SK-N-SH treated with all-trans-retinoic acid at 6 μM for 48 hours (cell line): ENCODE results near the gene MUC2.

Experiments
- ATAC-seq: fragments of 200-7000 bp; cut with Tn5 transposase; 3 replicates; pipeline ENCODE4 v1.9.1; 2020; ENCODE audit warnings: mild to moderate bottlenecking, moderate library complexity
- BACH2 ChIP-seq: fragments of 250-450 bp; sonication (Bioruptor Pico); IDR thresholded peaks from 2 replicates; pipeline ENCODE4 v1.9.0; 2021; ENCODE audit warnings: mild to moderate bottlenecking, borderline replicate concordance
- CSDC2 ChIP-seq: fragments of 250-450 bp; sonication (Bioruptor Pico); IDR thresholded peaks from 2 replicates; pipeline ENCODE4 v1.5.0; 2020; ENCODE audit warnings: mild to moderate bottlenecking, moderate library complexity
- ESRRG ChIP-seq: fragments of 250-450 bp; sonication (Bioruptor Pico); IDR thresholded peaks from 2 replicates; pipeline ENCODE4 v1.6.1; 2021; ENCODE audit warnings: mild to moderate bottlenecking
- GLIS3 ChIP-seq: fragments of 250-450 bp; sonication (Bioruptor Pico); IDR thresholded peaks from 2 replicates; pipeline ENCODE4 v1.5.0; 2020; ENCODE audit warnings: mild to moderate bottlenecking, moderate library complexity
- OSR1 ChIP-seq: fragments of 250-450 bp; sonication (Bioruptor Pico); IDR thresholded peaks from 2 replicates; pipeline ENCODE4 v1.8.0; 2022; ENCODE audit warnings: moderate library complexity, mild to moderate bottlenecking, inconsistent platforms
- PPARA ChIP-seq: fragments of 250-450 bp; sonication (Bioruptor Pico); IDR thresholded peaks from 2 replicates; pipeline ENCODE4 v1.5.0; 2020; ENCODE audit warnings: mild to moderate bottlenecking, borderline replicate concordance
- RARB ChIP-seq: fragments of 250-450 bp; sonication (Bioruptor Pico); IDR thresholded peaks from 2 replicates; pipeline ENCODE4 v1.8.0; 2021; ENCODE audit warnings: mild to moderate bottlenecking, moderate library complexity
- SNAI2 ChIP-seq: fragments of 250-450 bp; sonication (Bioruptor Pico); IDR thresholded peaks from 2 replicates; pipeline ENCODE4 v1.5.0; 2020; ENCODE audit warnings: mild to moderate bottlenecking, moderate library complexity
- TCF4 ChIP-seq: fragments of 250-450 bp; sonication (Bioruptor Pico); IDR thresholded peaks from 2 replicates; pipeline ENCODE4 v1.8.0; 2021; ENCODE audit warnings: mild to moderate bottlenecking, moderate library complexity, borderline replicate concordance
- TOX ChIP-seq: fragments of 250-450 bp; sonication (Bioruptor Pico); IDR thresholded peaks from 2 replicates; pipeline ENCODE4 v1.8.0; 2021; ENCODE audit warnings: mild to moderate bottlenecking, moderate library complexity, borderline replicate concordance
- ZC3H10 ChIP-seq: fragments of 250-450 bp; sonication (Bioruptor Pico); IDR thresholded peaks from 2 replicates; pipeline ENCODE4 v1.5.1; 2021; ENCODE audit warnings: mild to moderate bottlenecking, moderate library complexity
- ZFP3 ChIP-seq: fragments of 250-450 bp; sonication (Bioruptor Pico); IDR thresholded peaks from 2 replicates; pipeline ENCODE4 v1.5.0; 2020; ENCODE audit warnings: mild to moderate bottlenecking, moderate library complexity
- ZNF565 ChIP-seq: fragments of 450-650 bp; formaldehyde crosslinking; conservative IDR thresholded peaks from 2 replicates; pipeline ENCODE4 v1.5.0; 2020; ENCODE audit warnings: low read depth, mild to moderate bottlenecking, moderate library complexity
- ZNF70 ChIP-seq: fragments of 450-650 bp; formaldehyde crosslinking; IDR thresholded peaks from 2 replicates; pipeline ENCODE4 v1.5.0; 2020; ENCODE audit warnings: mild to moderate bottlenecking, moderate library complexity
- TF ChIP-seq, protein P1 (sequence below): fragments of 250-450 bp; sonication (Bioruptor Pico); IDR thresholded peaks from 2 replicates; pipeline ENCODE4 v1.8.0; 2020; ENCODE audit warnings: mild to moderate bottlenecking, moderate library complexity, borderline replicate concordance
- TF ChIP-seq, protein P2 (sequence below): fragments of 250-450 bp; sonication (Bioruptor Pico); IDR thresholded peaks from 2 replicates; pipeline ENCODE4 v1.5.1; 2021; ENCODE audit warnings: mild to moderate bottlenecking, moderate library complexity
- TF ChIP-seq, protein P3 (sequence below): fragments of 250-450 bp; sonication (Bioruptor Pico); IDR thresholded peaks from 2 replicates; pipeline ENCODE4 v1.8.0; 2021; ENCODE audit warnings: low read depth, mild to moderate bottlenecking, moderate library complexity, borderline replicate concordance

Gene MUC2

DNA sequence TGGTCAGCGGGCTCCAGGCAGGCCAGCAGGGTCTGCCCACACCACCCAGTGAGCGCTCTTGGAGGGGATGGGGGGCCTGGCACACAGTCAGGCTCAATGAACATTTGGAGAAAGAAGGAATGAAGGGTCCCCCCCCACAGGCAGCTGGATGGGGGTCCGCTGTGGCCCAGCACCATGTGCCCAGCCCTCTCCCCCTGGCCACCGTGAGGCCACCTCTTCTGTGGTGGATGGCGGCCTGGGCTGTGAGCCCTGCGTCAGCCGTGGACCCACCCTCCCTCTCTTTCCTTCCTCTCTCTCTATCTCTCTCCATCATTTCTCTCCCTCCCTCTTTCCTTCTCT is 48.0 kb downstream of the MUC2 start:
- no peak for TF ChIP-seq SNAI2 (CRISPR knock-in tag)
- TF ChIP-seq ZFP3: no peak
- TF ChIP-seq ZC3H10 (CRISPR knock-in tag): no peak
- TF ChIP-seq GLIS3: no peak
- no peak for TF ChIP-seq RARB (CRISPR knock-in tag)
- TF ChIP-seq PPARA (CRISPR knock-in tag): no peak
- TF ChIP-seq, protein P1, sequence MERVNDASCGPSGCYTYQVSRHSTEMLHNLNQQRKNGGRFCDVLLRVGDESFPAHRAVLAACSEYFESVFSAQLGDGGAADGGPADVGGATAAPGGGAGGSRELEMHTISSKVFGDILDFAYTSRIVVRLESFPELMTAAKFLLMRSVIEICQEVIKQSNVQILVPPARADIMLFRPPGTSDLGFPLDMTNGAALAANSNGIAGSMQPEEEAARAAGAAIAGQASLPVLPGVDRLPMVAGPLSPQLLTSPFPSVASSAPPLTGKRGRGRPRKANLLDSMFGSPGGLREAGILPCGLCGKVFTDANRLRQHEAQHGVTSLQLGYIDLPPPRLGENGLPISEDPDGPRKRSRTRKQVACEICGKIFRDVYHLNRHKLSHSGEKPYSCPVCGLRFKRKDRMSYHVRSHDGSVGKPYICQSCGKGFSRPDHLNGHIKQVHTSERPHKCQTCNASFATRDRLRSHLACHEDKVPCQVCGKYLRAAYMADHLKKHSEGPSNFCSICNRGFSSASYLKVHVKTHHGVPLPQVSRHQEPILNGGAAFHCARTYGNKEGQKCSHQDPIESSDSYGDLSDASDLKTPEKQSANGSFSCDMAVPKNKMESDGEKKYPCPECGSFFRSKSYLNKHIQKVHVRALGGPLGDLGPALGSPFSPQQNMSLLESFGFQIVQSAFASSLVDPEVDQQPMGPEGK (CRISPR knock-in tag): no peak
- TF ChIP-seq, protein P2, sequence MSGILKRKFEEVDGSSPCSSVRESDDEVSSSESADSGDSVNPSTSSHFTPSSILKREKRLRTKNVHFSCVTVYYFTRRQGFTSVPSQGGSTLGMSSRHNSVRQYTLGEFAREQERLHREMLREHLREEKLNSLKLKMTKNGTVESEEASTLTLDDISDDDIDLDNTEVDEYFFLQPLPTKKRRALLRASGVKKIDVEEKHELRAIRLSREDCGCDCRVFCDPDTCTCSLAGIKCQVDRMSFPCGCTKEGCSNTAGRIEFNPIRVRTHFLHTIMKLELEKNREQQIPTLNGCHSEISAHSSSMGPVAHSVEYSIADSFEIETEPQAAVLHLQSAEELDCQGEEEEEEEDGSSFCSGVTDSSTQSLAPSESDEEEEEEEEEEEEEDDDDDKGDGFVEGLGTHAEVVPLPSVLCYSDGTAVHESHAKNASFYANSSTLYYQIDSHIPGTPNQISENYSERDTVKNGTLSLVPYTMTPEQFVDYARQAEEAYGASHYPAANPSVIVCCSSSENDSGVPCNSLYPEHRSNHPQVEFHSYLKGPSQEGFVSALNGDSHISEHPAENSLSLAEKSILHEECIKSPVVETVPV (CRISPR knock-in tag): no peak
- TF ChIP-seq BACH2 (CRISPR knock-in tag): no peak
- TF ChIP-seq ZNF70 (CRISPR knock-in tag): no peak
- no peak for TF ChIP-seq TCF4 (CRISPR knock-in tag)
- no peak for TF ChIP-seq ZNF565
- no peak for TF ChIP-seq CSDC2 (CRISPR knock-in tag)
- TF ChIP-seq, protein P3, sequence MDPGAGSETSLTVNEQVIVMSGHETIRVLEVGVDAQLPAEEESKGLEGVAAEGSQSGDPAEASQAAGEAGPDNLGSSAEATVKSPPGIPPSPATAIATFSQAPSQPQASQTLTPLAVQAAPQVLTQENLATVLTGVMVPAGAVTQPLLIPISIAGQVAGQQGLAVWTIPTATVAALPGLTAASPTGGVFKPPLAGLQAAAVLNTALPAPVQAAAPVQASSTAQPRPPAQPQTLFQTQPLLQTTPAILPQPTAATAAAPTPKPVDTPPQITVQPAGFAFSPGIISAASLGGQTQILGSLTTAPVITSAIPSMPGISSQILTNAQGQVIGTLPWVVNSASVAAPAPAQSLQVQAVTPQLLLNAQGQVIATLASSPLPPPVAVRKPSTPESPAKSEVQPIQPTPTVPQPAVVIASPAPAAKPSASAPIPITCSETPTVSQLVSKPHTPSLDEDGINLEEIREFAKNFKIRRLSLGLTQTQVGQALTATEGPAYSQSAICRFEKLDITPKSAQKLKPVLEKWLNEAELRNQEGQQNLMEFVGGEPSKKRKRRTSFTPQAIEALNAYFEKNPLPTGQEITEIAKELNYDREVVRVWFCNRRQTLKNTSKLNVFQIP (CRISPR knock-in tag): no peak
- TF ChIP-seq ESRRG (CRISPR knock-in tag): no peak
- no peak for TF ChIP-seq TOX (CRISPR knock-in tag)
- no peak for TF ChIP-seq OSR1 (CRISPR knock-in tag)
- no peak for ATAC-seq

DNA sequence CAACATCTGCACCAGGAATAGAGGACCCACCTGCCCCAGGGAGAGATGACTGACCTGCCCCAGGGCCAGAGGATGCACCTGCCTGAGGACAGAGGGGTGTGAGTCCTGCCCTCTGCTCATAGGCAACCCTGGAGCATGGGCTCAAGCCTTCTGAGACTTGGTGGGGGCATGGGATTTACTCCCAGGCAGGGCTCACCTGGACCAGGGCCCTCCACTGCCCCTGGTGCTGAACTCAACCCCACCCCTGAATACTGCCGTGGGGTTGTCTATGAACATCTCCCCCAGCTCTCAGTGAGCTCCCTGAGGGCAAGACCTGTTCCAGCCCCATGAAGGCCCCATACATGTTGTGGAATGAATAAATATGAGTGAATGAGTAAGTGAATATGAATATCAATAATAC is 49.3 kb downstream of the MUC2 start:
- ATAC-seq: no peak
- no peak for TF ChIP-seq RARB (CRISPR knock-in tag)
- no peak for TF ChIP-seq PPARA (CRISPR knock-in tag)
- TF ChIP-seq GLIS3: no peak
- no peak for TF ChIP-seq SNAI2 (CRISPR knock-in tag)
